SIG-M5 (cell line): Measurements from ENCODE around the gene PDE4D.
"Not testable (repeated sequence)": the region's sequence is repeated elsewhere in the genome, so short reads cannot be mapped to it uniquely, and the experiment has no call there.

Experiments
- DNase-seq: peaks from one replicate; lab custom pipeline; 2025; lab: John Stamatoyannopoulos, UW

Gene PDE4D

GRCh38 chr5:59325070-59325469, 568.5 kb downstream of the PDE4D start:
- no peak for DNase-seq

DNA sequence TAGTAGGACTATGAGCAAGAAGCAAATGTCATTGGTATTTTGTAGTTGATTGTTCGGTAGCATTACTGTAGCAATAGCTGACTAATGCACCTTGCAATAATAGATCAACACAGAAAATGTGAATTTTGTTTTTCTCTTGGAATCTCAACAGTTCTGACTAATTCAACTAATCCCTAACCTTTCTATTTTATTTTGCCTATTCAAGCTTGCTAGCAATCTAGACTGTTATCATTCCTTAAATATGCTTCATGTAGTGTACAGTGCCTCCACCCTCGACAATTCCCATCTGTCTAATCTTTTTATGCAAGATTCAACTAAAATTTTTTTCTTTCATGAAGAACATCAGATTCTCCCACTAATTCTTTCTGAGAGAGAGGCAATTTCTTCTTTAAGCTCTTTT, 570.6 kb downstream of the PDE4D start:
- DNase-seq = no peak

DNA sequence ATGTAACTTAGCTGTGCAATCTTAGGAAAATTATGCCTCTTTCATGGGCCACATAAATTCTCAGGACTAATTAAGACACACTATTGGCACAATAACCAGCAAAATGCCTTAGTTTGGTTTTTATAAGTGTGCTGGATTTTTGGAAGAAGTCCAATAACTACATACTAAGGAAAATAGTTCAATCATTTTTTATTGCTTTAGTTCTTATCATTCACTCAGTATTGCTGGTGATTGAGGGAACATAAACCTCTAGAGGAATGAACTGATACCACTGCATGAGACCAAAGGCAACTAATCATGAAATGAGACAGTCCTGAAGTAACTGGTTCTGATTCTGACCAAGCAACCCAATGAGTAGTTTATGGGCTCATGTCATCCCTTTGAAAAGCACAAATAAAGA, 571.5 kb downstream of the PDE4D start:
- DNase-seq = no peak

DNA sequence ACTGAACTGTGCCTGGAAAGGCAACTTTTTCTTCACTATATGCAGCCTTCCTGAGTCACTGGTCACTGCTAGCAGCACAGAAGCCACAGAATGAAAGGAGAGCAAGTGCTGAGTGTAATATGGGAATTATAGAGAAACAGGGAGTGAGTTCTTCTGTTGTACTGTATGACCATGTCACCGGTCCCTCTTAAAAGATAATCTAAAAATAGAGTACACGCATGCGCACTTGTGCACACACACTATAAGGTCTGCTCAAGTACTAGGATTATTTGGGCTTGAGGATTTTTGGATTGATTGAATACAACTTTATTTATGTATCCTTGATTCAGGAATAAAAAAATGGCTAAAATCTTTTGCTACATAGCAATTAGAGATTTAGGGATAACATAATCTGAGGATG, 571.9 kb downstream of the PDE4D start:
- DNase-seq = no peak

- DNase-seq = no peak
Observed at GRCh38 chr5:59320420-59320819, 573.1 kb downstream of the PDE4D start.

DNA sequence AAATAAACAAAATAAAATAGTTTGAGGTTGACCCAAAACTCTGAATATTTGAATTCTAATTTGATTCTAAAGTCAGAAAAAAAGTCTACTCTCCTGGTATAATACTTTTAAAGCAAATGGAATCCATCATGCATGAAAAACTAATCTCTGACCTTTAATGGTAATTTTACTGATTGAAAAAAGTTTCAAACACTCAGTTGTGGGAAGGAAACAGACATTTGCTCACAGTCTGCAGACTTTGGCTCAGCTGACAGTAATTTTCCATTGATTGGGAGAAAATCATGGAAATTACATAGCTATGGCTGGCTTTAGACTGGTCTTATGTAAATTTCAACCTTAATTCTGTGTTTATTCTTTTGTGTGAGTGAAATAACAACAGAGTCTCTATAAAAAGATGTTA, 574.3 kb downstream of the PDE4D start:
- DNase-seq = no peak

- DNase-seq = no peak
Observed at GRCh38 chr5:59317774-59318205, 575.7 kb downstream of the PDE4D start.

- no peak for DNase-seq
Observed at GRCh38 chr5:59317023-59317773, 576.3 kb downstream of the PDE4D start.

- no peak for DNase-seq
Observed at GRCh38 chr5:59312223-59312622, 581.3 kb downstream of the PDE4D start.

DNA sequence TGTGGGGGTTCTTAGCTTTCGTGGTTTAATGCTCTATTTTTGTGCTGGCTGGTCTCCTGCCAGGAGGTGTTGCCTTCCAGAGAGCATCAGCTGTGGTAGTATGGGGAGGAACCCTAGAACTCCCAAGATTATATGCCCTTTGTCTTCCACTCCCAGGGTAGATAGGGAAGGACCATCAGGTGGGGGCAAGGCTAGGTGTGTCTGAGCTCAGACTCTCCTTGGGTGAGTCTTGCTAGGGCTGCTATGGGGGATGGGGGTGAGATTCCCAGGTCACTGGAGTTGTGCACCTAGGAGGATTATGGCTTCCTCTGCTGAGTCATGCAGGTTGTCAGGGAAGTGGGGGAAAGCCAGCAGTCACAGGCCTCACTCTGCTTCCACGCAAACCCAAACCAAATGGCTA, 584.8 kb downstream of the PDE4D start:
- not testable (repeated sequence) for DNase-seq

DNA sequence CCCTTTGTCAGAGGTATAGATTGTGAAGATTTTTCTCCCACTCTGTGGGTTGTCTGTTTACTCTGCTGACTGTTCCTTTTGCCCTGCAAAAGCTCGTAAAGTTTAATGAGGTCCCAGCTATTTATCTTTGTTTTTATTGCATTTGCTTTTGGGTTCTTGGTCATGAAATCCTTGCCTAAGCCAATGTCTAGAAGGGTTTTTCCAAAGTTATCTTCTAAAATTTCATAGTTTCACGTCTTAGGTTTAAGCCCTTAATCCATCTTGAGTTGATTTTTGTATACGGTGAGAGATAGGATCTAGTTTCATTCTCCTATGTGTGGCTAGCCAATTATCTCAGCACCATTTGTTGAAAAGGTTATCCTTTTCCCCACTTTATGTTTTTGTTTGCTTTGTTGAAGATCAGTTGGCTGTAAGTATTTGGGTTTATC, 590.2 kb downstream of the PDE4D start:
- DNase-seq = not testable (repeated sequence)

GRCh38 chr5:59302509-59302908, 591.0 kb downstream of the PDE4D start:
- DNase-seq = not testable (repeated sequence)

GRCh38 chr5:59301727-59302126, 591.8 kb downstream of the PDE4D start:
- DNase-seq = no peak

GRCh38 chr5:59300930-59301329, 592.6 kb downstream of the PDE4D start:
- DNase-seq = no peak

- no peak for DNase-seq
Observed at GRCh38 chr5:59299006-59299405, 594.5 kb downstream of the PDE4D start.

- DNase-seq = no peak
Observed at GRCh38 chr5:59296317-59297264, 596.9 kb downstream of the PDE4D start.

DNA sequence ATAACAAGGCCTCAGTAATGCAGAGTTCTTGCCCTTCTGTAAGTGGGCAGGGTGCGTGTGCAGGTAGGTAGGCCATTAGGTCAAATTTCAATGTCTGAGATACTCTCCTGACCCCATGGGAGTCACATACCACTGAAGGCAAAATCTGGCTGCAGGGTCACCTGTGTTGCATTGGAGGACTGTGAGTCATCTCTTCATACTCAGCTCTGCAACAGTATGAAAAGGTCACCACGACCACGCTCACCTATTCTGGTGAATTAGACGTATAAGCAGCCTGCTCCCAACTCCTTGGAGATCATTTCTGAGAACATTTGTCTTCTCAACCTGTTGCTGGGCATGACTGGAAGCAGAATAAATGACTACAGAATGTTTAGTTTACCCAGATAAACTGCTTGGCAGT, 599.8 kb downstream of the PDE4D start:
- no peak for DNase-seq

GRCh38 chr5:59291941-59292340, 601.6 kb downstream of the PDE4D start:
- DNase-seq = no peak

- DNase-seq = no peak
Observed at GRCh38 chr5:59287884-59288283, 605.6 kb downstream of the PDE4D start.

DNA sequence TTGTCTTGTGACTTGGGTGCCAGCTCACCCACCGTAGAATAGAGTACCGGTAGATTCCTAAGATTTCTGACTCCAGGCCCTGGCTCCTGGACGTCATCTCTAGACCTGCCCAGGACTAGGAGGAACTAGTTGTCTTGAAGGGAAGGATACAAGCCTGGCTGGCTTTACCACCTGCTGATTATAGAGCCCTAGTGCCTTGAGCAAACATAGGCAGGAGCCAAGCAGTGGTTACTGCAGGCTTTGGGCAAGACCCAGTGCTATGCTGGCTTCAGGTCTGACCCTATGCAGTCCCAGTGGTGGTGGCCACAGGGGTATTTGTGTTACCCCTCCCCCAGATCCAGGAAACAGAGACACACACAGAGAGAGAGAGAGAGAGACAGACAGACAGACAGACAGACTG, 606.2 kb downstream of the PDE4D start:
- DNase-seq = no peak

DNA sequence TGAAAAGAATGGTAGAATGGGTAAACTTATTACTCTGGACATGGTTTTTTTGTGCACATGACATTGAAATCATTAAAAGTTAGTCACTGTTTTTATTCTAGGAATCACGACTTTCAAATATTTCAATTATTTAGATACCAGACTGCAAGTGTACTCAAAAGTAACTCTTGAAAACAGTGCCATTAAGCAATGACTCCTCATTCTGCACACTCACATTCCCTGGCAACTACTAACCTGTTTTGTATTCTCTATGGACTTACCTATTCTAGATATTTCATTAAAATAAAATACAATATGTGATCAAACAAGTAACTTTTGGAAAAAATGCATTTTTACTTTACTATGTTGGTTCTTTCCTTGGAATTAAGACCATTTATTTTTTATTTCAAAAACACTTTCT, 607.0 kb downstream of the PDE4D start:
- no peak for DNase-seq

DNA sequence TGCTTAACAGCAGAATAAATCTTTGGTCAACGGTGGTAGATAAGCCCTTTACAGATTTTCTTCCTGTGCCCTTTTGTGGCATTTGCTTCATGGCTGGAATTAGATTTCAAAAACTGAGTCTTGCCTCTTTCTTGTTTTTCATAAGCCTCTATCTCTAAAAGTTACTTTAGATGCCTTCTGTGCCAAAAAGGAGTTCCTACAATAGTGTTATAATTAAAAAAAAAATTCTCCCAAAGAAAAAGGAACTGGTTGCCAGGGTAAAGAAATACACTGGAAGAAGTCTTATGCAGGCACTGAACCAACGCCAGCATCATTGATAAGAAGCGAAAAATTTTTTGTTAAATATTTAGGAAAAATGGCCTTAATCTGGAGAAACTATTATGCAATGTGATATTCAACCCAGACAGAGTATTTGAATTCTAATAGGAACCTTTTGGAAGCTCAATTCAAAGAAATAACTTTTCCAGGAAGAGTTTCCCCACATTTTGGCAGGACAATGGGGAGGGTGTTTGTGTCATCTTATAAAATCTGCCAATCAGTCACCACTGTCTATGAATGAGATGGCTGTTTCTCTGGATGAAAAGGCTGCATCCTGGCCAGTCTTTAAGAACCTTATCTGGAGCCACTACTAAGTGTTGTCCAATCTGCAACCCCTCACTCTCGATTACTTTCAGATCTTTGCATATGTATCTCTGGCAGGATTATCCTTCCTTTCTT, 608.1 kb downstream of the PDE4D start:
- DNase-seq = no peak
